K562 (cell line): ENCODE data around the gene MAGI2. TPM values are rescaled to one million over a fixed set of nuclear protein-coding genes. Genes with fewer than 3 reads are reported as not detected.

Experiments
- ATAC-seq: fragments of 200-7000 bp; cut with Tn5 transposase; 3 replicates; pipeline ENCODE4 v1.9.1; 2020; ENCODE audit warnings: moderate library complexity
- BruUV-seq: library from RNA; stranded (reverse); fragments of 400-500 nt; replicated peaks from 2 replicates; lab custom pipeline; 2021; lab: Mats Ljungman, UMichigan
- CTCF ChIA-PET: fragments of 300-600 bp; formaldehyde crosslinking; extraction: SDS; loops from one replicate; lab custom pipeline; 2021; ENCODE audit warnings: low intra/inter-chr PET ratio; lab: Yijun Ruan, JAX
- POLR2A ChIA-PET: fragments of 300-600, 350-650 bp; sonication (Branson Sonifier 250); formaldehyde crosslinking; extraction: SDS; loops from one replicate; lab custom pipeline; 2021; ENCODE audit warnings: antibody characterized with exemption, inconsistent platforms; lab: Yijun Ruan, JAX
- DNase-seq, 4 experiments: peaks; one replicate each; pipeline versions ENCODE4 v3.0.0 to v3.0.0-alpha.2; 2011 to 2018; ENCODE audit warnings: low spot score in 3 of 4, mixed read lengths in 3 of 4; ENCODE audit errors: extremely low read depth in 1 of 4
- FAIRE-seq: peaks from 2 replicates; lab custom pipeline; 2011; peaks lifted over from hg19 to GRCh38; lab: Jason Lieb, UNC
- H2AFZ ChIP-seq: 2 replicates; pipeline ENCODE4 v1.6.0; 2011; ENCODE audit warnings: low read depth, low read length, control low read depth, inconsistent platforms
- H3K27ac ChIP-seq: fragments of 200-600 bp; 3 replicates; pipeline ENCODE4 v1.8.0; 2011; ENCODE audit warnings: low read depth, mild to moderate bottlenecking, control low read depth, inconsistent platforms, low read length, moderate library complexity, mixed read lengths; ENCODE audit errors: extremely low read depth
- H3K27me3 ChIP-seq, 2 experiments: fragments of 300-600 bp in 1 of 2; 2 replicates in 1 of 2; 3 replicates in 1 of 2; pipeline versions ENCODE4 v1.6.0 to v1.8.0; 2011; ENCODE audit warnings: inconsistent platforms in 2 of 2, low read length in 2 of 2, mild to moderate bottlenecking in 1 of 2, mixed read lengths in 1 of 2, moderate library complexity in 1 of 2; ENCODE audit not compliant: control insufficient read depth in 2 of 2, insufficient read depth in 2 of 2
- H3K36me3 ChIP-seq: fragments of 300-600 bp; 3 replicates; pipeline ENCODE4 v1.8.0; 2011; ENCODE audit warnings: mild to moderate bottlenecking, low read length, inconsistent platforms; ENCODE audit not compliant: control insufficient read depth, insufficient read depth
- H3K4me1 ChIP-seq, 2 experiments: fragments of 200-600 bp in 1 of 2; replicated peaks in 1 of 2; 2 replicates in 1 of 2; 3 replicates in 1 of 2; pipeline versions ENCODE4 v1.5.1 to v1.8.0; 2011; ENCODE audit warnings: inconsistent platforms in 2 of 2, low read length in 2 of 2, mild to moderate bottlenecking in 1 of 2, mixed read lengths in 1 of 2, moderate library complexity in 1 of 2; ENCODE audit not compliant: control insufficient read depth in 2 of 2, insufficient read depth in 2 of 2
- H3K4me2 ChIP-seq: 2 replicates; pipeline ENCODE4 v1.6.1; 2011; ENCODE audit warnings: low read length, control low read depth, inconsistent platforms, mixed read lengths; ENCODE audit not compliant: insufficient read depth
- H3K4me3 ChIP-seq: fragments of 200-600 bp; sonication (generic), shearing (Covaris generic); 2 replicates; pipeline ENCODE4 v1.5.1; 2016; ENCODE audit warnings: control low read depth, inconsistent platforms
- H3K79me2 ChIP-seq: fragments of 200-600 bp; 3 replicates; pipeline ENCODE4 v1.8.0; 2011; ENCODE audit warnings: low read length, inconsistent platforms; ENCODE audit not compliant: control insufficient read depth, insufficient read depth
- H3K9ac ChIP-seq, 2 experiments: 2 replicates each; pipeline versions ENCODE4 v1.6.0 to v1.6.1; 2011; ENCODE audit warnings: low read depth in 2 of 2, low read length in 2 of 2, control low read depth in 1 of 2, inconsistent platforms in 1 of 2, mild to moderate bottlenecking in 1 of 2, mixed read lengths in 1 of 2; ENCODE audit not compliant: insufficient read depth in 1 of 2
- H3K9me1 ChIP-seq: one replicate; pipeline ENCODE4 v1.6.0; 2011; ENCODE audit warnings: inconsistent platforms, mild to moderate bottlenecking, low read length, moderate library complexity; ENCODE audit not compliant: control insufficient read depth, insufficient read depth
- H3K9me3 ChIP-seq: replicated peaks from 2 replicates; pipeline ENCODE4 v1.5.1; 2011; ENCODE audit warnings: low read depth, low read length, inconsistent platforms; ENCODE audit not compliant: control insufficient read depth, insufficient read depth
- H4K20me1 ChIP-seq: replicated peaks from 2 replicates; pipeline ENCODE4 v1.6.1; 2011; ENCODE audit warnings: low read length, inconsistent platforms, mixed read lengths; ENCODE audit not compliant: control insufficient read depth, insufficient read depth
- CHD4 ChIP-seq: fragments of 200-600 bp; sonication (generic); IDR thresholded peaks from 3 replicates; pipeline ENCODE4 v1.6.1; 2012; ENCODE audit warnings: low read depth, mild to moderate bottlenecking, mixed read lengths, low read length, inconsistent platforms; ENCODE audit not compliant: insufficient read depth, insufficient replicate concordance, poor library complexity, severe bottlenecking
- CREB3L1 ChIP-seq: fragments of 450-650 bp; IDR thresholded peaks from 2 replicates; pipeline ENCODE4 v1.6.1; 2014; ENCODE audit warnings: low read depth, mild to moderate bottlenecking, moderate library complexity, borderline replicate concordance
- DPF2 ChIP-seq: fragments of 450-650 bp; IDR thresholded peaks from 2 replicates; pipeline ENCODE4 v1.6.1; 2016
- E2F8 ChIP-seq: fragments of 450-650 bp; IDR thresholded peaks from 2 replicates; pipeline ENCODE4 v1.7.1; 2018; ENCODE audit warnings: mild to moderate bottlenecking, low read depth; ENCODE audit not compliant: partially characterized antibody
- HES1 ChIP-seq: fragments of 450-650 bp; IDR thresholded peaks from 2 replicates; pipeline ENCODE4 v1.6.1; 2016; ENCODE audit warnings: low read depth, mild to moderate bottlenecking, moderate library complexity
- HNRNPK ChIP-seq: fragments of 200-400 bp; formaldehyde crosslinking; IDR thresholded peaks from one replicate; pipeline ENCODE4 v1.6.1; 2018; ENCODE audit warnings: mild to moderate bottlenecking, low read depth, low read length; ENCODE audit not compliant: poor library complexity, severe bottlenecking
- NCOR1 ChIP-seq: fragments of 450-650 bp; IDR thresholded peaks from 2 replicates; pipeline ENCODE4 v1.6.1; 2016; ENCODE audit warnings: mild to moderate bottlenecking, moderate library complexity
- POLR2AphosphoS2 ChIP-seq: IDR thresholded peaks from 2 replicates; pipeline ENCODE4 v1.6.1; 2012; ENCODE audit warnings: low read length, improper control_type of control experiment
- POLR2G ChIP-seq: fragments of 200-400 bp; formaldehyde crosslinking; IDR thresholded peaks from 2 replicates; pipeline ENCODE4 v1.6.1; 2017; ENCODE audit warnings: low read depth, mild to moderate bottlenecking, antibody characterized with exemption, low read length, moderate library complexity
- ZNF143 ChIP-seq: sonication (generic); formaldehyde crosslinking; IDR thresholded peaks from 2 replicates; pipeline ENCODE4 v1.9.0; 2022; ENCODE audit warnings: mild to moderate bottlenecking, missing genetic modification reagents
- ZNF175 ChIP-seq: fragments of 200-800 bp; sonication (Bioruptor generic); IDR thresholded peaks from 2 replicates; pipeline ENCODE4 v1.6.1; 2016; ENCODE audit warnings: low read depth, mild to moderate bottlenecking, missing genetic modification characterization, missing compliant biosample characterization
- ZNF764 ChIP-seq: fragments of 250-450 bp; sonication (Bioruptor Pico); IDR thresholded peaks from 2 replicates; pipeline ENCODE4 v1.4.0; 2020; ENCODE audit warnings: low read depth, mild to moderate bottlenecking, moderate library complexity
- WGBS: fragments of 100-300 bp; shearing (Covaris generic); methylation state at CpG from one replicate; pipeline ENCODE4 v1.1.6; 2016; ENCODE audit warnings: low coverage, mixed read lengths; ENCODE audit not compliant: insufficient coverage; ENCODE audit errors: missing lambda C conversion rate; 5-methylcytosine and 5-hydroxymethylcytosine counted together
- in situ Hi-C: fragments of 300-500 bp; cut with MboI; formaldehyde crosslinking; loops from 4 replicates; pipeline ENCODE4 v1.15.0; 2018; ENCODE audit warnings: inconsistent platforms, mixed read lengths
- intact Hi-C: fragments of 100-400 bp; cut with micrococcal nuclease; formaldehyde crosslinking; loops from 2 replicates; pipeline ENCODE4 v1.14.2; 2022
- polyA plus RNA-seq, 8 experiments: library from polyadenylated mRNA; depleted of rRNA in 4 of 8; stranded (reverse) in 5 of 8; unstranded in 3 of 8; fragments of >200 nt; fragmentation: Nextera tagmentation in 2 of 8; fragmentation: Illumina TruSeq in 1 of 8; extraction: Ambion mirVana in 2 of 8; extraction: Trizol in 1 of 8; gene quantifications; 2 replicates each; pipeline versions ENCODE4 v1.2.1 to v1.2.3, GENCODE V29; 2011 to 2014; ENCODE audit warnings: inconsistent platforms in 1 of 8, missing spikeins in 1 of 8
- total RNA-seq, 7 experiments: library from RNA; depleted of rRNA in 6 of 7; stranded (reverse); fragments of >200 nt in 6 of 7; fragmentation: Illumina TruSeq in 2 of 7; extraction: Trizol in 2 of 7; gene quantifications; 2 replicates each; pipeline versions ENCODE4 v1.2.1 to v1.2.3, GENCODE V29; 2011 to 2021; ENCODE audit warnings: low replicate concordance in 1 of 7

The MAGI2 gene
- total and polyA plus RNA-seq, 9 of the 15 experiments (the other 6 are each of a cell fraction or from before 2014, with no cell fraction given) = 0.27 to 1.4 (median 0.70) TPM

GRCh38 chr7:79090543-79090942 is 362.9 kb downstream of the MAGI2 start:
- Histone ChIP-seq H3K27ac (no peak overlapping the region), H3K9me3 (no peaks in the 10 kb centered on the region), H2AFZ (no peak overlapping the region), H3K4me1 (no peaks in the 10 kb centered on the region), H3K36me3 (no peaks in the 10 kb centered on the region), H3K4me2 (no peak overlapping the region), H3K4me3 (no peak overlapping the region), H3K9ac (no peak overlapping the region), H3K79me2 (no peaks in the 10 kb centered on the region), H3K27me3 (no peaks in the 10 kb centered on the region), H4K20me1 (no peaks in the 10 kb centered on the region), H3K9me1 (no peaks in the 10 kb centered on the region)
- no peak for TF ChIP-seq CHD4
- TF ChIP-seq NCOR1 = no peak
- no peak for TF ChIP-seq ZNF143
- no peak for TF ChIP-seq ZNF764 (CRISPR knock-in tag)
- TF ChIP-seq ZNF175 (CRISPR knock-in tag) = no peak
- no peak for TF ChIP-seq HNRNPK
- no peak for TF ChIP-seq POLR2G
- no peak for TF ChIP-seq DPF2
- no peak for TF ChIP-seq E2F8
- TF ChIP-seq CREB3L1 = no peak
- TF ChIP-seq HES1 = no peak
- no peak for TF ChIP-seq POLR2AphosphoS2
- intact Hi-C loops = no loop called here
- ATAC-seq = no peak
- POLR2A ChIA-PET = no interaction called here
- BruUV-seq = no TSS peak
- 7% methylated on average over 4 of the region's 4 CpGs for WGBS
- no peak for DNase-seq
- FAIRE-seq = no peak
- CTCF ChIA-PET = no interaction called here
- in situ Hi-C loops = no loop called here
